ENCODE data around the gene PTPRD. TPM values are rescaled to one million over a fixed set of nuclear protein-coding genes. Genes with fewer than 3 reads are reported as not detected.
"Not testable (repeated sequence)": the region's sequence is repeated elsewhere in the genome, so short reads cannot be mapped to it uniquely, and the experiment has no call there.

Gene PTPRD
- total RNA-seq, 1 donor from 2014 or later, result 30.8 TPM

GRCh38 chr9:9352877-9353481 lies 1259.8 kb downstream of the PTPRD start:
- Histone ChIP-seq H3K9me3 (no peaks in the 10 kb centered on the region), H3K27ac (no peak overlapping the region), H3K36me3 (no peaks in the 10 kb centered on the region), H3K4me3 (no peak overlapping the region), H3K4me1 (no peaks in the 10 kb centered on the region), H3K27me3 (no peaks in the 10 kb centered on the region)
- no peak for DNase-seq
- intact Hi-C loops (cut with DNase I), result no loop called here
- peak; percentile 67 for TF ChIP-seq CTCF (IDR thresholded peaks at IDR 0.05)
- no peak for ATAC-seq

GRCh38 chr9:9341203-9341602 lies 1271.6 kb downstream of the PTPRD start:
- no peak for DNase-seq
- no peak for TF ChIP-seq CTCF (IDR thresholded peaks at IDR 0.05)

GRCh38 chr9:9337129-9337528 lies 1275.7 kb downstream of the PTPRD start:
- Histone ChIP-seq H3K4me3 (no peak overlapping the region), H3K4me1 (no peaks in the 10 kb centered on the region), H3K27ac (no peak overlapping the region), H3K9me3 (no peaks in the 10 kb centered on the region), H3K36me3 (no peaks in the 10 kb centered on the region), H3K27me3 (no peaks in the 10 kb centered on the region)
- no peak for TF ChIP-seq CTCF (IDR thresholded peaks at IDR 0.05)
- intact Hi-C loops (cut with DNase I), result no loop called here
- ATAC-seq, result no peak
- DNase-seq, result no peak

More at GRCh38 chr9:9341203-9341602, 1271.6 kb downstream of the PTPRD start:
- ATAC-seq, result no peak
- Histone ChIP-seq H3K4me3 (no peak overlapping the region), H3K4me1 (no peaks in the 10 kb centered on the region), H3K36me3 (no peaks in the 10 kb centered on the region), H3K27me3 (no peaks in the 10 kb centered on the region), H3K27ac (no peak overlapping the region), H3K9me3 (no peaks in the 10 kb centered on the region)
- intact Hi-C loops (cut with DNase I), result no loop called here

GRCh38 chr9:9326749-9327148 lies 1286.1 kb downstream of the PTPRD start:
- Histone ChIP-seq H3K4me1 (no peaks in the 10 kb centered on the region), H3K27ac (no peak overlapping the region), H3K4me3 (no peak overlapping the region), H3K9me3 (no peaks in the 10 kb centered on the region), H3K27me3 (no peaks in the 10 kb centered on the region), H3K36me3 (no peaks in the 10 kb centered on the region)
- no peak for TF ChIP-seq CTCF (IDR thresholded peaks at IDR 0.05)
- DNase-seq (no peak), ATAC-seq (no peak)
- intact Hi-C loops (cut with DNase I), result no loop called here

GRCh38 chr9:9319007-9319406 lies 1293.8 kb downstream of the PTPRD start:
- Histone ChIP-seq H3K4me3 (no peak overlapping the region), H3K27me3 (no peaks in the 10 kb centered on the region), H3K9me3 (no peaks in the 10 kb centered on the region), H3K27ac (no peak overlapping the region), H3K36me3 (no peaks in the 10 kb centered on the region), H3K4me1 (no peaks in the 10 kb centered on the region)
- no peak for ATAC-seq
- no peak for DNase-seq
- intact Hi-C loops (cut with DNase I), result no loop called here
- TF ChIP-seq CTCF (IDR thresholded peaks at IDR 0.05), result no peak

- H3K27me3 ChIP-seq; H3K4me3 ChIP-seq; H3K27ac ChIP-seq; H3K9me3 ChIP-seq; H3K36me3 ChIP-seq; intact Hi-C loops (cut with DNase I); ATAC-seq; H3K4me1 ChIP-seq; DNase-seq: not testable (repeated sequence)
Observed at GRCh38 chr9:9310743-9311142, 1302.1 kb downstream of the PTPRD start.
